ENCODE data around the gene HOMEZ. TPM values are rescaled to one million over a fixed set of nuclear protein-coding genes. Genes with fewer than 3 reads are reported as not detected.
A peak's percentile ranks its signal among the peaks of the same experiment; 100 is the strongest.

Gene HOMEZ
- total RNA-seq, 1 experiment from 2014 or later = 18.2 TPM

- H3K27ac ChIP-seq (ENCODE audit: low read depth, low read length) = peak overlapping the region; percentile 64
- no peak for DNase-seq (ENCODE audit: low read depth, low spot score)
These were observed 357 bp downstream of the HOMEZ start for GRCh38 chr14:23285530-23286019.

More at GRCh38 chr14:23285530-23286019, 357 bp downstream of the HOMEZ start:
- Histone ChIP-seq H2AFZ (ENCODE audit: low read depth, low read length, poor library complexity, severe bottlenecking) (no peak overlapping the region), H4K20me1 (ENCODE audit: insufficient read depth) (no peaks in the 10 kb centered on the region), H3K9me3 (ENCODE audit: control insufficient read depth in 1 of 2, insufficient read depth in 1 of 2, low read depth in 1 of 2, low read length in 2 of 2) (no peaks in the 10 kb centered on the region), H3K9ac (ENCODE audit: low read length) (peak overlapping the region; percentile 96), H3K9me2 (ENCODE audit: insufficient read depth) (no peaks in the 10 kb centered on the region), H3K27me3 (ENCODE audit: insufficient read depth, low read length) (no peaks in the 10 kb centered on the region), H3K79me2 (ENCODE audit: insufficient read depth, low read length) (peaks cover 20% of the 10 kb centered on the region), H3K4me2 (ENCODE audit: low read length) (peak overlapping the region; percentile 92), H3K36me3 (ENCODE audit: control insufficient read depth in 1 of 2, insufficient read depth in 2 of 2, low read length in 2 of 2) (no peaks in the 10 kb centered on the region; a peak in 1 of 4 replicates), H3K4me3 (replicated peaks in 1 of 2; ENCODE audit: low read depth in 1 of 2, low read length in 2 of 2) (peak overlapping the region; percentile 74 to 96), H3K4me1 (ENCODE audit: control insufficient read depth in 1 of 2, insufficient read depth in 2 of 2, low read length in 2 of 2) (peaks cover 10 to 14% of the 10 kb centered on the region in 2 experiments)
- ChIA-PET POLR2A (interaction anchor here (0.6 to 1.5 kb wide), 6 partner anchors 21 to 305 kb away, joined by 3 to 6 read pairs (median 4); partner anchors contain the start of genes ACIN1, BCL2L2, C14orf119 and PABPN1), CTCF (interaction anchor here (1.4 to 4.7 kb wide), 5 partner anchors 9 to 217 kb away, joined by 3 to 27 read pairs (median 4); no protein-coding TSS in a partner anchor), RAD21 (ENCODE audit: low non-redundant PET in 1 of 2, low total read pairs in 2 of 2, uncharacterized antibody in 2 of 2, unreplicated experiment in 2 of 2) (no interaction called here)
- TF ChIP-seq TCF7L2 (IDR thresholded peaks at IDR 0.05; ENCODE audit: borderline replicate concordance, extremely low read depth, insufficient read depth, insufficient read length) = no peak
- no peak for TF ChIP-seq SP1 (IDR thresholded peaks at IDR 0.05; ENCODE audit: low read depth)
- no peak for TF ChIP-seq SIN3A (IDR thresholded peaks at IDR 0.05; ENCODE audit: low read depth)
- no peak for TF ChIP-seq POLR2AphosphoS5 (IDR thresholded peaks at IDR 0.05; ENCODE audit: low read depth, low read length)
- TF ChIP-seq, protein P1, sequence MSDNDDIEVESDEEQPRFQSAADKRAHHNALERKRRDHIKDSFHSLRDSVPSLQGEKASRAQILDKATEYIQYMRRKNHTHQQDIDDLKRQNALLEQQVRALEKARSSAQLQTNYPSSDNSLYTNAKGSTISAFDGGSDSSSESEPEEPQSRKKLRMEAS (IDR thresholded peaks at IDR 0.05) = no peak
- TF ChIP-seq YY1 (IDR thresholded peaks at IDR 0.05; ENCODE audit: extremely low read depth, insufficient replicate concordance, low read depth, low read length) = no peak
- TF ChIP-seq SRF (IDR thresholded peaks at IDR 0.05; ENCODE audit: low read depth) = no peak
- TF ChIP-seq CEBPB (IDR thresholded peaks at IDR 0.05; ENCODE audit: low read depth) = no peak
- no peak for TF ChIP-seq ZFX (IDR thresholded peaks at IDR 0.05)
- TF ChIP-seq CTCF (IDR thresholded peaks at IDR 0.05 in 2 of 3, conservative IDR thresholded peaks at IDR 0.05 in 1 of 3; ENCODE audit: borderline replicate concordance in 1 of 3, insufficient read depth in 1 of 3, low read depth in 2 of 3, low read length in 2 of 3) = no peak
- no TSS peak for BruUV-seq (replicated peaks)
- intact Hi-C loops (cut with micrococcal nuclease) = loop anchor here (1.0 kb wide), 1 partner anchor 36 kb away; the partner anchor contains the start of gene PABPN1
- ATAC-seq = peak; percentile 48

All from HCT116 (cell line).